GM10266 (cell line): ENCODE measurements around the gene ZNF839.

Source experiments
- DNase-seq: peaks from one replicate; pipeline ENCODE4 v3.0.0; 2012; ENCODE audit errors: extremely low spot score
- CTCF ChIP-seq: IDR thresholded peaks from 2 replicates; pipeline ENCODE4 v1.5.1; 2012; ENCODE audit warnings: mild to moderate bottlenecking, low read depth; ENCODE audit not compliant: control insufficient read depth, insufficient read depth; ENCODE audit errors: missing control alignments

ZNF839 gene

GRCh38 chr14:102333795-102334705 lies 14.5 kb downstream of the ZNF839 start:
- no peak for TF ChIP-seq CTCF

GRCh38 chr14:102335163-102335562 lies 15.6 kb downstream of the ZNF839 start:
- no peak for DNase-seq
- no peak for TF ChIP-seq CTCF

More at GRCh38 chr14:102333795-102334705, 14.5 kb downstream of the ZNF839 start:
- no peak for DNase-seq

GRCh38 chr14:102338724-102339123 lies 19.2 kb downstream of the ZNF839 start:
- no peak for TF ChIP-seq CTCF
- DNase-seq, result no peak

DNA sequence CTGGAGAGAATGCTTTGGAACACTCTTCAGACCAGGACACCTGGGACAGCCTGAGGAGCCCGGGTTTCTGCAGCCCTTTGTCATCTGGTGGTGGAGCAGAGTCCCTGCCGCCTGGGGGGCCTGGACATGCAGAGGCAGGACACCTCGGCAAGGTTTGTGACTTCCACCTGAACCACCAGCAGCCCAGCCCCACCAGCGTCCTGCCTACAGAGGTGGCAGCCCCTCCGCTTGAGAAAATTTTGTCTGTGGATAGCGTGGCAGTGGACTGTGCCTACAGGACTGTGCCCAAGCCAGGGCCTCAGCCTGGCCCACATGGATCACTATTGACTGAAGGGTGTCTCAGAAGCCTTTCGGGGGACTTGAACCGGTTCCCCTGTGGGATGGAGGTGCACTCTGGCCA lies 22.0 kb downstream of the ZNF839 start:
- TF ChIP-seq CTCF, result no peak
- no peak for DNase-seq

- DNase-seq, result no peak
- TF ChIP-seq CTCF, result no peak
Observed at GRCh38 chr14:102342238-102342637, 22.7 kb downstream of the ZNF839 start.

DNA sequence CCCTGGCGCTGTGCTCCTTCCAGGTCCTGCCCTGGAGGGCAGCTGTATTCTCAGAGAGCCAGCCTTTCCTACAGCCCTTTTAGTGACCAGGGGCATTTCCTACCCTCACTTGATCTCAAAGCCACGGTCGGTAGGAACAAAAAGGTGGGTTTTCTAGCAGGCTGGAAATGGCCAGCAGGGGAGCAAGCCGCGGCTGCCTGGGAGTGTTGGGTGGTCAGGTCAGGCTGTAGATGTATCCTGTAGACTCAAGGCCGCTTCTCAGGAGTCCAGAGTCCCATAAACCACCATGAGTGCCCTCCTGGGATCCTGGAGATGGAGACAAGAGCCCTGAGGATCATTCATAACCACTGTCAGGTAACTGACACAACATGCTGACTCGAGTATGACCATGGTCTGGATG lies 24.5 kb downstream of the ZNF839 start:
- no peak for TF ChIP-seq CTCF
- DNase-seq, result no peak

- DNase-seq, result no peak
- no peak for TF ChIP-seq CTCF
Observed at GRCh38 chr14:102344485-102344884, 24.9 kb downstream of the ZNF839 start.
